Fibroblast of skin of scalp (primary cell): ENCODE data around the gene DGCR8.

ENCODE experiments used
- DNase-seq: peaks from one replicate; pipeline ENCODE4 v3.0.0-alpha.2; 2013

DGCR8 gene

DNA sequence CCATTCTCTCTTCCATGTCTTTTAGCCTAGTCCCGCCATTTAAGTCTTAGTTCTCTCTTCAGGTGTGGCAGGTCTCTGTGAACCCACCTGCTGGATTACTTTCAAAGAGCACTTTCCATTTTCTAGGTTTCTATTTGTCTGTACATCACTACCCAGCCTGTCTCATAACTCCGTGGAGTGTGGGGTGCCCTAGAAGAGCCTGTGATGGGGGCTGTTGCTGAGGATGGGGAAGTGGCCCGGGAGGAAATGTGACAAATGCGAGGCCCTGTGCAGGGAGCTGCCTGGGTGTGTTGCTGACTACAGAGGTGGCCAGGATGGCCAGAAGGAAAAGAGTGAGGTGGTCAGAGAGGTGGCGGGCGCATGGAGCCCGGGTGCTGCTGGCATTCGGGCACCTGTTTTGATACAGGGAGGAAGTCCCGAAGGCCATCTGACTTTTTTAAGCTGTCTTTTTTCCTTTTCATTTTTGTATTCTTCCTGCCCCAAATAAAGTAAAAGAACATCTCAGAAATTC lies 10.7 kb downstream of the DGCR8 start:
- no peak for DNase-seq

DNA sequence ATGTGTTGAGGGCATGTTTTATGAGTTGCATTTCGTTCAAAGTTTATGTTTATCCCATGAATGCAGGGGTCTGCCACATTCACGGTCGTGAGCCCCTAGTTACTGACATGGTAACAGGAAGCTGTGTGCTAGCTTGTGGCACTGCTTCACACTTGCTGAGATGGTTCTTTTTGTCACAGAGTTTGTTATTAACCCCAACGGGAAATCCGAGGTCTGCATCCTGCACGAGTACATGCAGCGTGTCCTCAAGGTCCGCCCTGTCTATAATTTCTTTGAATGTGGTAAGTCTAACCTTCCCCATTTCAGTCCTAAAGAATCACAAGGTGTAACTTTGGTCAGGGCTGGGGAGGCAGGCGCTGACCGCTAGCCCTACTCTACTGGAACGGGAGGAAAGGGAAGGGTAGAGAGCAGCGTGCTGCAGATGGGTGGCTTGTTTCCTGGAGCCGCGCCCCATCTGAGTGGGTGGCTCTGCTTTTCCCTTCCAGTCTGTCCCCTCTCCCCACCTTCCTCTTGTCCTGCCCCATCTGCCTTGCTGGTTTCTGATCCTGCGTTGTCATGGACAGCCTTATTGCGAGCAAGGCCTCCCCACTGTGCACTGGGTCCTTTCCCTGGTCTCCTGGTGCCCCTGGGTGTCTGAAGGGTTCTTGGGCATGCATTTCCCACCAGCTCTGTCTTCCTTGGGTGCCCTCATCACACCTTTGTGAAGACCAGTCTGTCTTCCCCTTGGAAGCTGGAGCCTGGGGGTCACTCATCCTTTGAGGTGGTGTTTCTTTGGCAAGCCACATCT lies 11.8 kb downstream of the DGCR8 start:
- no peak for DNase-seq

DNA sequence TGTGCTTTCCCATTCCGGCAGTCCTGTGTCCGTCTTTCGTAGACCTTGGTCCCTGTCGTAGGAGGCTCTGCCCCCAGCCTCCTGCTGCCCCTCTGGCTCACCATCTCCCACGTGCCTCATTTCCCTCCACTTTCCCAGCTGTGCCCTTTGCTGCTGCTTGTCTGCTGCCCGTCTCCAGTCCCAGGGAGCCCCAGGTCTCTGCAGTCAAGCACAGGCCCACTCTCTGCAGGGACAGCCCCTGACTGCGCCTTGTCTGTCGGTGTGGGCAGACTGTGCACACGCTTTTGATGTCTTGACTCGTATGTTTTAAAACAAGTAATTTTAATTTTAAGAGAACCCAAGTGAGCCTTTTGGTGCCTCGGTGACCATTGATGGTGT lies 12.4 kb downstream of the DGCR8 start:
- no peak for DNase-seq

DNA sequence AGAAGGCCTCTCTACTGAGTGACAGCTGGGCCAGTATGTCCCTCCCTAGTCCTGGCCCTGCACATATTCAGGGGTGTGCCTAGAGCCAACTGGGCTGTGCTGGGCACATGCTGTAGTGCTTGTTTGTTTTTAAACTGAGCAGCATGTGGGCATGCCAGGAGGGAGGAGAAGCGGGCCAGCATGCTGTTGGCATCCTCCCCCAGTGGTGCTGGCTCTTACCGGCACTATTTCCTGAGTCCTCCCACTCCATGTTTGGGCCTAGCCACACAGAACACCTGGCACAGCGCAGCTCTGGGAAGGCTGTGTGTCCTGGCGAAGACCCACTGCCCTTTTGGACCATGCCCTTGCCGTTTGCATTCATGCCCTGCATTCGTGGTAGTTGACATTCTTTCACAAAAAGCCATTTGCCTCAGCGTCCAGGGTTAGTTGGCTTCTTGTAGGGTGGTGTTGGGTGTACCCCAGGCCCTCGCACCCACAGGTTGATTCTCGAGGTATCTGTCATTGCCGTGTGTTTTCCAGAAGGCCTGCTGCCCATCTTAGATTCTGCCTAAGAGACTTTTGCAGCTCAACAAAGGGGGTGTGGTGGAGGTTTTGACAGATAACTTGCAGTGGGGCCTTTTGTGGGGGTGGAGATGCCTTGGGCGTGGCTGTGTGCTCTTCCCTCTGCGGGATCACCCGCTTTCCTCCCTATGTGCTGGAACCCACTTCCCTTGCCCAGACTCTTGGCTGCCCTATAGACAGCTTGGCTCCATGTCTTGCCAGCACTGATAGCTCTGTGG lies 13.6 kb downstream of the DGCR8 start:
- no peak for DNase-seq

DNA sequence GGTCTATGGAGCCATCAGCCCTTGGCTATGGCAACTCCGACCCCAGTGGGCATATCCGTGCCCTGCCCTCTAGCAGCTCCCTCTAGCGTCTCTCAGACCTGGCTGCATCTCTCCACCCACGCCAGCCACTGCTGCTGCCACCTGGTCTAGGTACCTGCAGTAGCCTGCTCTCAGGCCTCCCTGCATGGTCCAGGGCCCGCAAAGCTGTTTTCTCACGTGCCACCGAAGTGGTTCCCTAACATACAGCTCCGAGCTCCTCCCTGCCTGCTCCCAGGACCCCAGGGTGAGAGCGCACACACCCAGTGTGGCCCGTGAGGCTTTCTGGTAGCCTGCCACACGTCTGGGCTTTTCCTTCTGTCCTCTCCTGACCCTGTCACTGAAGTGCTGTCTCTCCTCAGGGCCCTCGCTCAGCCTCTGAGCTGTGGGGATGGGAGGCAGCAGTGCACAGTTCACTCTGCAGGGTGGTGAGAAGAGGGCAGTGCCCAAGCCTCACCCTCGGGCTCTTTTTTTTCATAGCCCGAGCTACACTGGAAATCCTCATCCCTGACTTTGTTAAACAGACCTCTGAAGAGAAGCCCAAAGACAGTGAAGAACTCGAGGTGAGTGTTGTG lies 14.3 kb downstream of the DGCR8 start:
- DNase-seq = no peak

DNA sequence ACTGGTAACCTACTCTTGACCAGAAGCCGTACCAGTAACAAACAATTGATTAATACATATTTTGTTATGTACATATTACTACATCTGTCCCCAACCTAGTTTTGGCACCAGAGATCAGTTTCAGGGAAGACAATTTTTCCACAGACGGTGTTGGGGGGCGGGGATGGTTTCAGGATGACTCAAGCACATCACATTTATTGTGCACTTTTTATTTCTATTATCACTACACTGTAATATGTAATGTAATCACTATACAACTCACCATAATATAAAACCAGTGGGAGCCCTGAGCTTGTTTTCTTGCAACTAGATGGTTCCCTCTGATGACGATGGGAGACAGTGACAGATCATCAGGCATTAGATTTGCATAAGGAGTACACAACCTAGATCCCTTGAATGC lies 15.5 kb downstream of the DGCR8 start:
- DNase-seq = no peak

DNA sequence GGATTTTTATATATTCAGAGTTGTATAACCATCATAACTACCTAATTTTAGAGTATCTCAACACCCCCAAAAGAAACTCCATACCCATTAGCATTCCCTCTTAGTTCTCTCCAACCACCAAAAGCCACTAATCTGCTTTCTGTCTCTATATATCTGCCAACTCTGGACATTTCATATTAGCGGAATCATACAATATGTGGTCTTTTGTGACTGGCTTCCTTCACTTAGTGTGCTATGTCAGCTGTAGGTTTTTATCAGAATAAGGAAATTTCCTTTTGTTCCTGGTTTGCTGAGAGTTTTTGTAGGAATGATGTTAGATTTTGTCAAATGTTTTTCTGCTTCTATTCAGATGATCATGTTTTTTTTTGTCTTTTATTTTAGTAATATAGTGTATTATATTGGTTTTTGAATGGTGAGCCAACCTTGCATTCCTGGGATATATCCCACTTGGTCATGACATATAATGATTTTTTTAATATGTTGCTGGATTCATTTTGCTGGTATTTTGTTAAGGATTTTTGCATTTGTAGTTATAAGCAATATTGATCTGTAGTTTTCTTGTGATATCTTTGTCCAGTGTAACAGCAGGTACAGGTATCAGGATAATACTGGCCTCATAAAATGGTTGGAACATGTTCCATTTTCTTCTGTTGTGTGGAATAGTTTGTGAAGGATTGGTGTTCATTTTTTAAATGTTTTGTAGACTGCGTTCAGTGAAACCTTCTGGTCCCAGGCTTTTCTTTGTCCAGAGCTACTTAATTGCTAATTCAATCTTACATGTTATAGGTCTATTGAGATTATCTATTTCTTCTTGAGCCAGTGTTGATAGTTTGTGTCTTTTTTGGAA lies 16.8 kb downstream of the DGCR8 start:
- no peak for DNase-seq

DNA sequence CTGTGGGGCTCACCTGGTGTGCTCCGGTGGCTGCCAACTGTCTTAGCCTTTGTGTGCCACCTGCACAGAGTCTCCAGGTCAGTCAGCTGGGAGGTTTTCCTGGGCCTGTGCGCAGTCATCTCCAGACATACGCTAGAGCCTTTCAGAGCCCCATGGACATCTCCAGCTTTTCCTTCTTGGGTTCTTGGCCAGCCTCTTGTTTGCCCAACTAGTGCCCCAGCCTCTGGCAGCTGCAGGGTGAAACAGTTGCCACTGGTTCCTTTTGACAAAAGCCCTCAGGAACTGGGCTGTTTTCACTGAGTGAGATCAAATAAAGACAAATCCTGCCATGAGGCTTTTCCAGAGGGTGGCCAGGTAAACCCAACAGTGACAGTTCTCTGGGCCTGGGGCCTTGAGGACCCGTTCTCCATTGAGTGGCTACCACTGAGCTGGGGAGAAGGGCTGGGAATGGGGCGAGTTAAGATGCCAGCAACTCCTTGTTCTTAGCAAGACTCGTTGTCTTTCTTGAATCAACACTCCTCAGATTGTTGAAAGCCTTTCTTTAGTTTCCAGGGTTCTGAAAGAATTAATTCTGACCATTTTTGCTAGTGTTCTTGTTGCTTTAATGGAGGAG lies 19.2 kb downstream of the DGCR8 start:
- DNase-seq = no peak

DNA sequence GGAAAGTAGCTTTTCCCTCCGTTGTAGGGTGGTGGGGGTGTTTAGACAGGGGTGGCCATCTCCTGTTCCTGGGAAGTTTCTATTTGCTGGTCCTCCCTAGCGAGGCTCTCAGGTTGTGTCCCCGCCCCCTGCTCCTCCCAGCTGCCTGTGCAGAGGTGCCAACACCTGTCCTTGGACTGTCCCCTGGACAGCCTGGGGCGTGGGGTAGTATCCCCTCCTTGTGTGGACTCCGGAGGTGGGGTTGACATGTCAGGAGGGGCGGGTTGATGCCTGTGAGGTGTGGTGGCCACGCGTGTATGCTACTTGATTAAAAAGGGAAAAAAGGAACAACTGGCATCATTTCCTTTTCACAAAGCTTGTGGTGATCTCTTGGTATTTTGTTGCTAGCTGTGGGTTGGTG lies 21.6 kb downstream of the DGCR8 start:
- DNase-seq = no peak

DNA sequence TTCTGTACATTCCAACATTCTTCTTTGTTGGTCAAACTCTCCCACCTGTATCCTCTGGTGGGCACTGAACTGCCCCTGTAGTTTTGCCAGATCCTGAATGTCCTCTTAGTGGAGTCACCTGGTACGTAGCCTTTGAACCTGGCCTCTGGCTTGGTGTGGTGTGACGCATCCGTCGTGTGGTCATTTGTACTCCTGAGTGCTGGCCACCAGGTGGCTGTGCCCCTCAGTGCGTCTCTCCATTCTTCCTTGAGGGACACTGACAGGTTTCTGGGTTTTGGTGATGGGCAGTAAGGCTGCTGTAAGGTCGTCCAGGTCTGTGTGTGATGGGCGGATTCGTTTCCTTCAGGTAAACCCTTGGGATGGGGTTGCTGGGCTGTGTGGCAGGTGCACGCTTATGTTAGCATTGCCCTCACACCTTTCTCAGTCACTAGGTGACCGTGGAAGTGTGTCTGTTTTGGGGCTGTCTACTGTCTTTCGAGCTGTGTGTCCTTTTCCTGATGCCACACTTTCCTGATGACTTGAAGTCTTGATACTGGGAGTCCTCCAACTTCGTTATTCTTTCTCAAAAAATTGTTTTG lies 22.3 kb downstream of the DGCR8 start:
- DNase-seq = no peak

DNA sequence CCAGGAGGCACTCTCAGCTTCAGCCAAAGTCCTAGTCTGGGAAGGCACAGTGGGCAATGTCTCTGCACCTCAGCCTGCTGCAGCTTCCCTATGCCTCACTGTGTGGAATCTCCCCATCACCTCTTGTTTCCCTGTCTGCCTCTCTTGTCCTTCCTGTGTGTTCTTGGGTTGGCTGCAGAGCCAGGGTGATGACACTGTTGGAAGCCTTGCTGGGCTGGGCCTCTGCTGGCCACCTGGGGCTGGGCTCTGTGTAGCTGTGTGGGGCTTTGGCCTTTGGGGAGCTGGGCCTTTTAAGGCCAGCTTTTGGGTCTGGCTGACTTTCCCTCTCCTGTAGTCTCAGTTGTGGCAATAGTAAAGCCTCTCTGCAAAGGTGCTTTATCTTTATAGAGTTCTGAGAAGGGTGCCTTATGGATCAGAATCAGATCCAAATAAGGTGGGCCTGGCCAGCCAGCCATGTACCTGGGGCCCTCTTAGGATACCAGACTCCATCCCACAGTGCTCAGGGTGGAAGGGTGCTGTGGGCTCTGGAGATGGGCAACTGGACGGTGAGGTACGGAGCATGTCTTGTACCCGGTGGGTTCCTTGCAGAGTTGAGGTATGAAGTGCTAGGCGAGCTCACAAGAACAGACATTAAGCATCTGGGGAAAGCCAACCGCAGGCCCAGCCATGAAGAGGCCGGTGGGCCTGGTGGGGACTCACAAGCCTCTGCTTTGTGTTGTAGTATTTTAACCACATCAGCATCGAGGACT lies 25.6 kb downstream of the DGCR8 start:
- no peak for DNase-seq

DNA sequence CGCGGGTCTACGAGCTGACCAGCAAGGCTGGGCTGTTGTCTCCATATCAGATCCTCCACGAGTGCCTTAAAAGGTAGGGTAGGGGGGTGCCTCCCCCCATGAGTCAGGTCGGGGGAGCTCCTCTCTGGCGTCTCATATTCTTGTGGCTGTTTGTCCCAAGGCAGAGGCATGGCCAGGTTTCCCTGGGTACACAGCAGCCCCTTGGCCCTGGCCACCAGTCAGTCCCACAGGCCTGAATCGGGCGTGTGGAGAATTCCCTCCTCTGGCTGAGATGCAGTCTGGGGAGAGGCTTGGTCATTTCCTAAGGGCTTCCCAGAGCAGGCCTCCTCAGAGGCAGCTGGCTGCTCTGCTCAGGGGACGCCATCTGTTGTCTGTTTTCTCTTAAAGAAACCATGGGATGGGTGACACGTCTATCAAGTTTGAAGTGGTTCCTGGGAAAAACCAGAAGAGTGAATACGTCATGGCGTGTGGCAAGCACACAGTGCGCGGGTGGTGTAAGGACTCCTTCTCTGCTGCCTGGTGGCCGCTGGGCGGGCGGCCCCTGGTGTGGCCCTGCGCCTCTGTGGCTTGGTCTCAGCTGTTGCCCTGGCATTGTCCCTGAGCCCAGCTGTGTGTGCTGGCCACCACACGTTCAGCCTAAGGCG lies 26.3 kb downstream of the DGCR8 start:
- no peak for DNase-seq

DNA sequence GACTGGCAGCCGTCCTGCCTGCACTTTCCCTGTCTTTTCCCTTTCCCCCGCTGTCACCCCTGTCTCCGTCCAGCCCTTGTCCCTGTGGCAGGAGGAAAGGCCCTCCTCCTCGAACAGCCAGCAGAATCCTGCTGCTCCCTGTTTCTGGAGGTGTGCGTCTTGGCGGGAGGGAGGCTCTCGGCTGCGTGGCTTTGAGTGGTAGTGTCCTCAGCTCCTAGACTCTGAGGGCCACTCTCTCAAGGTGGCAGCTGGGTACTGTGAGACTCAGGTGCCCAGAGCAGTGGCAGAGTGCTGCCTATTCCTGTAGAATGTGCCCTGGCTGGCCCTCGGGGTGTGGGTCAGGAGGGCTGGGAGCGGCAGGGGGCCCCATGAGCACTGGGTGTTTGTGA lies 26.8 kb downstream of the DGCR8 start:
- no peak for DNase-seq

DNA sequence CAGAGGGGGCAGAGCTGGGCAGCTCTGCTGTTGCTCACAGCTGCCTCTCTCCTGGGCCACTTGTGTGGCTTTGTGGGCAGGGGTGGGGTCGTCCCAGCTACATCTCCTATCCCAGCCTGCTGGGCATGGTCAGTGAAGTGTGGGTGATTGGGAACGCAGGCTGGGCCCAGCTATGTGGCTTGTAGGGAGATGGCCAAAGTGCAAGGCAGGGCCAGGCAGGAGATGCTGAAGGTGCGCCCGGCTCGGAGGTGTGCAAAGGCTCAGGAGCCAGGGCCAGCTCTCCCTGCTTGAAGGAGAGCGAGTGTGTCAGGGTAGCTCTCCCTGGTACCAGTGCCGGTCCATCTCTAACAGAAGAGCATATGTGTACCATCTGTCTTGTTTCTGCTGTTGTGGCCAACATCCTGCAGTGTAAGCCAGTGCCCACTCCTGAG lies 27.4 kb downstream of the DGCR8 start:
- DNase-seq = no peak

DNA sequence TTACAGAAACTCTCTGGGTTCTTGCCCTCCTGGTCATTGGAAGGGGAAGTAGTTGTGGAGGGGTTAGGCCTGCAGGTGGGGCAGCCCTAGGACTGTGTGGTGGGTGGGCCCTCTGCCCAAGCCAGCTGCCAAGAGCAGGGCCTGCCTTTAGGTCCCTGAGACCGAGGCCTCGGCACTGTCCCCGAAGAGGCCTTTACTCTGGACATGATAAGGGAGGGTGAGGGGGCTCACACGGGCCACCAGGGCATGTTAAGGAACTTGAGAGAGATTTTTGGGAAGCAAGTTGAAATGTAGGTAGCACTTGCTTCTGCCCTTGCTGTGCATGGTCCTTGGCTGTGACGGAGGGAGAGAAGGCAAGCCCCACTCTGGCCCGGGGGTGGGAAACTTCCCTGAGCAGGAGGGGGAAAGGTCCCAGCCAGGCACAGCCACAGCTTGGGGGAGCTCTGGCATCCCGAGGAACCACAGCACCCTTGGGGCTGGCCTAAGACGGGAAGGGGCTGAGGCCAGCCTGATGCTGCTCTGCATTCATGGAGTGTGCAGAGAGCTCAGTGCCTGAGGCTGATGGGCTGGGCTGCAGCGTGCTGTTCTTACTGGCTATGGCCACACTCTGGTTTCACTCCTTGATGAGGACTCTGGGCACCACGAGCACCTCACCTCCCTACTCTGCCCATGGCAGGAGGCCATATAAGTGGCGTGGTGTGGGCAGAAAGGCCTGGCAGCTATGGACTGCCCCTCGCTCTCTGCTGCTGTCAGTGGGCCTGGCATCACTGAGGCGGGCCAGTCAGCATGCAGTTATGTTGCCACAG lies 28.1 kb downstream of the DGCR8 start:
- no peak for DNase-seq

DNA sequence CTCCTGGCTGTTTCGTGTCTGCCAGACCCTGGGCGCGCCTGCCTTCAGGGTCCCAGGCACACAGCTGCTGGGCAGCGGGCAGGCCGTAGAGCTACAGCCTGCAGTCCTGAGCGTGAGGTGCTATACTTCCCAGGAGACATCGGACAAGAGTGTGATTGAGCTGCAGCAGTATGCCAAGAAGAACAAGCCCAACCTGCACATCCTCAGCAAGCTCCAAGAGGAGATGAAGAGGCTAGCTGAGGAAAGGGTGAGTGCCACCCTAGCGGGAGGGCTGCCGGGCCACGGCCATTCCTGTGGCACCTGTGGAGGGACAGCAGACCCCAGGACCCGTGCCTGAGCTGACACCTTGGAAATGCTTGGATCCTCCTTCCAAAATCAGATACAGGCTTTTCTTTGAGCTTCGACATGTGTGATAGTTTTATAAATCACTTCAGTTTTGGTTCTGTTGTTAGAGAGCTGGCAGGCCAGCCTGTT lies 28.8 kb downstream of the DGCR8 start:
- DNase-seq = no peak

DNA sequence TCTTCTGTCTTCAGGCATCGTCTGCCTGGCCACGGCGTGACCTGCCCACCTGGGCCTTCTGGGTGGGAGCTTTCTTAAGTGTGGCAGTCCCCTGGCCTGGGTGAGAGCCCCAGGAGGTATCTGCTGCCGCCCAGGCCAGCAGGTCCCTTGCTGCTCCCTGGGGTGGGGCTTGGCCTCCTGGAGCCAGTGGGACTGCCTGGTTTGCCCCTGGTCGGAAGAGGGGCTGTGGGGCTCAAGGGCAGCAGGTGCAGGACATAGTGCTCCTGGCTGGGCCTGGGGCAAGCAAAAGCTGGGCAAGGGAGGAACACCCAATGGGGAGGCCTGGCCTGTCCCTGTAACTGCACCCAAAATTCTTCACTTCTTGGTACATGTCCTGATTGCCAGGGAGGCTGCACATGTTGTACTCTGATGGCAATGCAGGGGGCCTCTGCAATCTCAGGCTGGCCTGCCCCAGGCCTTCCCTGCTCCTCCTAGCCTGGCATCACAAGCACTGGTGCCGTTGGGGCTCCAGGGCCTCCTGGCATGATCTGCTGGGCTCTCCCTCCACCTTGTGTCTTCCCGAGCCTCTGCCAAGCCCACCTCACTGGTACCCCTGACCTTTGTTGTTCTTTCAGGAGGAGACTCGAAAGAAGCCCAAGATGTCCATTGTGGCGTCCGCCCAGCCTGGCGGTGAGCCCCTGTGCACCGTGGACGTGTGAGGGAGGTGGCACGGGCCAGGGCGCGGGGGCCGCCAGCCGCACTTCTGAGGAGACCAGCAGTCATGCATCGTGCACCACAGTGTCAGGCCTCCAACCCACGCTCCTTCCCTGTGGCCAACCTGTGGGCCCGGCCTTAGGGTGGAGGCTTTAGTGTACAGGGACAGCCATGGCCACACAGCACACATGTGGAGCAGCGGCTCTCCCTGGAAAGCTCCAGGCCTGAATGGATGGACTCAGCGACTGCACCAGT lies 29.6 kb downstream of the DGCR8 start:
- DNase-seq = no peak

DNA sequence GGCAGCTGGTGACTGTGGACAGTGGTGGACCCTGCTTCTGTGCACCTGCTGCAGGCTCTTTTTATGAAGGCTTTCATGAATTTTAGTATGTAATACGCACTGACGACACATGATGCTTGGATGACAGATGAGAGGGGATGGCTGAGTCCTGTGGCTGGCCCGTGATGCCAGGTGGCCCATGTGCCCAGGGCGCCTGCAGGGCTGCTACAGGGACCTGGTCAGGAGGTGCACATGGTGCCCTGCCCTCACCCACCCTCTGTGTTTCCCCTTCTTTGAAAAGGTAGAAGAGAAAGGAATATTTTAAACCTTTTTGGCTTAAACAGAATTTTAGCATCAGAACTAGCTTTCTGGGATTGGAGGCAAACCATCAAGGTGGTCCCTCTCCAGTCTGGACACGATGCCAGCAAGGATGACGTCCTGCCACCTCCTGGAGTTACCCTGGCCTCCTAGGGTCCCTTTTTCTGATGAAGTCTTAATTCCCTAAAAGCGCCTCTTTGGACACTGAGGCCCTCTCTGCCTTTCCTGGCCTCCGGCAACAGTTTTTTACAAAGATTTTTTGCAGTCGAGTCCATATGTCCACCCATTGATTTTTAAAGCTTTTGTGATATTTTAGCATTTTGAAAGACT lies 30.4 kb downstream of the DGCR8 start:
- DNase-seq = no peak
